ENCODE results near the gene ERCC1. TPM values are rescaled to one million over a fixed set of nuclear protein-coding genes. Genes with fewer than 3 reads are reported as not detected.

ERCC1 gene
- total RNA-seq, 2 donors from 2014 or later: 99.8 to 224 TPM

DNA sequence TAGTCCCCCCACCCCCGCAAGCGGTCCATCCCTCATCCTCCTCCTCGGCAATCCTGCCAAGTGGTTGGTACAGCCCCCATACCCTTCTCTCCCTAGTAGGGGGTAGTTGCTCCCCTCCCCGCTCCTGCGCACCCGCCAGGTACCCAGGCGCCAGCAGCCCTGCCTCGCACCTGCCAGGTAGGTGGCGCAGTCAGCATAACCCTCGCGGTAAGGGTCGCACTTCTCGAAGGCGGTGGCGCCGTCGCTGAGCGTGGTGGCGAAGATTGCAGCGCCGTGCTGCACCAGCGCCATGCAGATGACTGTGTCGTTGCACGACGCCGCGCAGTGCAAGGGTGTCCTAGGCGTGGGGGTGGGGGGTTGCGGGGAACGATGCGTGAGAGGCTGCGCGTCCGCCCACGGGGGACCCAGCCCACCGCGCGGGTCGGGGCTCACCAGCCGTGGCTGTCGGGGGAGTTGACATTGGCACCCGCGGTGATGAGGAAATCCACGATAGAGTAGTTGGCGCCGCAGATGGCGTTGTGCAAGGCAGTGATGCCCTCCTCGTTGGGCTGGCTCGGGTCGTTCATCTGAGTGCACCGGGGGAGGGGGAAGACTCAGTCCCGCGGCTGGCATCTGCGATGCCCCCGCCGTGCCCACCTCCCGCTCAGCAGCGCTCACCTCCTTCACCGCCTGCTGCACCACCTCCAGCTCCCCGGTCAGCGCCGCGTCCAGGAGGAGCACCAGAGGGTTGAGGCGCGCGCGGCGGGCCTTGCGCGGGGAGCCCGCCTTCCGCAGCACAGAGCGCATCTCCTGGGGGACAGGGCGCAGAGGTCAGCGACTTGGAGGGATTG, 38.1 kb downstream of the ERCC1 start:
- H3K9me3 ChIP-seq: no peaks in the 10 kb centered on the region
- no peak overlapping the region for H3K27ac ChIP-seq
- no peak for ATAC-seq (ENCODE audit: insufficient number of reproducible peaks, low FRiP score, low read depth)
- H3K36me3 ChIP-seq: peaks cover 5% of the 10 kb centered on the region
- H3K4me3 ChIP-seq: no peak overlapping the region
- no peaks in the 10 kb centered on the region for H3K27me3 ChIP-seq (replicated peaks; ENCODE audit: insufficient read depth)
- no peak for DNase-seq (ENCODE audit: low spot score)
- TF ChIP-seq, protein P1, sequence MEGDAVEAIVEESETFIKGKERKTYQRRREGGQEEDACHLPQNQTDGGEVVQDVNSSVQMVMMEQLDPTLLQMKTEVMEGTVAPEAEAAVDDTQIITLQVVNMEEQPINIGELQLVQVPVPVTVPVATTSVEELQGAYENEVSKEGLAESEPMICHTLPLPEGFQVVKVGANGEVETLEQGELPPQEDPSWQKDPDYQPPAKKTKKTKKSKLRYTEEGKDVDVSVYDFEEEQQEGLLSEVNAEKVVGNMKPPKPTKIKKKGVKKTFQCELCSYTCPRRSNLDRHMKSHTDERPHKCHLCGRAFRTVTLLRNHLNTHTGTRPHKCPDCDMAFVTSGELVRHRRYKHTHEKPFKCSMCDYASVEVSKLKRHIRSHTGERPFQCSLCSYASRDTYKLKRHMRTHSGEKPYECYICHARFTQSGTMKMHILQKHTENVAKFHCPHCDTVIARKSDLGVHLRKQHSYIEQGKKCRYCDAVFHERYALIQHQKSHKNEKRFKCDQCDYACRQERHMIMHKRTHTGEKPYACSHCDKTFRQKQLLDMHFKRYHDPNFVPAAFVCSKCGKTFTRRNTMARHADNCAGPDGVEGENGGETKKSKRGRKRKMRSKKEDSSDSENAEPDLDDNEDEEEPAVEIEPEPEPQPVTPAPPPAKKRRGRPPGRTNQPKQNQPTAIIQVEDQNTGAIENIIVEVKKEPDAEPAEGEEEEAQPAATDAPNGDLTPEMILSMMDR (IDR thresholded peaks at IDR 0.05): no peak
- peaks cover 5 to 10% of the 10 kb centered on the region in 2 donors for H3K4me1 ChIP-seq (ENCODE audit: control insufficient read depth in 1 of 2, low read depth in 2 of 2)

DNA sequence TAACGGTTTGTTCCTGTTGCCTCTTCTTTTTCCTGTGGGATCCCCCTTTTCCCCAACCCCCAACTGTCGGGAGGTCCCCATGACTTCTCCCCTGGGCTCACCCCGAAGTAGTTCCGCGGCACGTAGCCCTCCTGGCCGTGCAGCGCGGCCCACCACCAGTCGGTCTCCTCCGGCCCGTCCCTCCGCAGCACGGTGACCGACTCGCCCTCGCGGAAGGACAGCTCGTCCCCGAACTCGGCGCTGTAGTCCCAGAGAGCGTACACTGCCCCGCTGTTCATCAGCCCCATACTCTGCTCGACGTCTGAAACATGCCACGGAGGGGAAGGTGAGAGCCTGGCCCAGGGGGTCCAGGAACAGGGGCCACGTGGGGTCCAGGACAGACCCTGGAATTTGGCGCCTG, 41.3 kb downstream of the ERCC1 start:
- TF ChIP-seq, protein P1 (IDR thresholded peaks at IDR 0.05): no peak
- Histone ChIP-seq H3K27me3 (replicated peaks; ENCODE audit: insufficient read depth) (no peaks in the 10 kb centered on the region), H3K9me3 (no peaks in the 10 kb centered on the region), H3K4me1 (ENCODE audit: control insufficient read depth in 1 of 2, low read depth in 2 of 2) (peaks cover 5 to 10% of the 10 kb centered on the region in 2 donors), H3K4me3 (no peak overlapping the region), H3K36me3 (peaks cover 3% of the 10 kb centered on the region), H3K27ac (no peak overlapping the region)
- DNase-seq (ENCODE audit: low spot score): no peak
- ATAC-seq (ENCODE audit: insufficient number of reproducible peaks, low FRiP score, low read depth): no peak

DNA sequence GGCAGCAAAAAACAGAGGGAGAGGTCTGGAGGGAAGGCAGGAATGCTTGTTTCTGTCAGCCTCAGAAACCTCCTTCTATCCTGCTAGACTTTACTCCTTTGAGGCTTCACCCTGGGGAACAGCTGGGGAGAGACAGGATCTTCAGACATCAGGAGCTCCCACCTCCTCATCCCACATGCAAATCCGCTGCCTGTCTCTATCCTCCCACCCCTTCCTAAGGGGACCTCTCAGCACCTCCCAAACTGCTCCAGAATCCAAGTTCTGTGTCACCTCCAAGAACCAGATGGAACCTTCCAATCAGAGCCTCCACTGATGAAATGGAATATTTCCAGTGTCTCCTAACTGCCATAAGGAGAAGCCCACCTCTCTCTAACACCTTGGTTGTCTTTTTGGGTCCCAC, 43.6 kb downstream of the ERCC1 start:
- H3K4me3 ChIP-seq: no peak overlapping the region
- no peaks in the 10 kb centered on the region for H3K9me3 ChIP-seq
- DNase-seq (ENCODE audit: low spot score) (no peak), ATAC-seq (ENCODE audit: insufficient number of reproducible peaks, low FRiP score, low read depth) (no peak)
- peaks cover 3% of the 10 kb centered on the region for H3K36me3 ChIP-seq
- TF ChIP-seq, protein P1 (IDR thresholded peaks at IDR 0.05): no peak
- H3K27me3 ChIP-seq (replicated peaks; ENCODE audit: insufficient read depth): no peaks in the 10 kb centered on the region
- H3K27ac ChIP-seq: no peak overlapping the region
- H3K4me1 ChIP-seq (ENCODE audit: control insufficient read depth in 1 of 2, low read depth in 2 of 2): peaks cover 0 to 6% of the 10 kb centered on the region in 2 donors

DNA sequence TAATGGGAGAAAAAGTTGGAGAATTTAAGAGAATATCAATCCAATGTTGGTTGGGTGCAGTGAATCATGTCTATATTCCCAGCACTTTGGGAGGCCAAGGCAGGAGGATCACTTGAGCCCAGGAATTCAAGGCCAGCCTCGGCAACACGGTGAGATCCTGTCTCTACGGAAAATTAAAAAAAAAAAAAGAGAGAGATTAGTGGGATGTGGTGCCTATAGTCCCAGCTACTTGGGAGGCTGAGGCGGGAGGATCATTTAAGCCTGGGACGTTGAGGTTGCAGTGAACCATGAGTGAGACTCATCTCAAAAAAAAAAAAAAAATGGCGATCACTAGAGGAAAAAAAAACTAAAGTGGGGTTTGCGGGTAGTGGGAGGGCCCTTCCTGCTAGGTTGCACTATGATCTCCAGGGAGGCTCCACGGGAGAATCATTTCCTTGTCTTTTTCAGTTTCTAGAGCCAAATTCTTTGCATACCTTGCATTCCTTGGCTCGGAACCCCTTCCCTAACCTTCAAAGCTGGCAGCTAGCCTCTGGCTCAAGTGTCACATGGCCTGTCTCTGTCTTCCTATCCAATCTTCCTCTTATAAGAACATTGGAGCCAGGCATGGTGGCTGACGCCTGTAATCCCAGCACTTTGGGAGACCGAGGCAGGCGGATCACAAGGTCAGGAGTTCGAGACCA, 47.5 kb downstream of the ERCC1 start:
- ATAC-seq (ENCODE audit: insufficient number of reproducible peaks, low FRiP score, low read depth): no peak

More for the DNA sequence above, 47.5 kb downstream of the ERCC1 start:
- Histone ChIP-seq H3K27ac (no peak overlapping the region), H3K4me1 (ENCODE audit: control insufficient read depth in 1 of 2, low read depth in 2 of 2) (peaks cover 0 to 6% of the 10 kb centered on the region in 2 donors), H3K9me3 (no peaks in the 10 kb centered on the region), H3K36me3 (no peaks in the 10 kb centered on the region), H3K27me3 (replicated peaks; ENCODE audit: insufficient read depth) (no peaks in the 10 kb centered on the region), H3K4me3 (no peak overlapping the region)
- TF ChIP-seq, protein P1 (IDR thresholded peaks at IDR 0.05): no peak
- DNase-seq (ENCODE audit: low spot score): no peak

Measured in thoracic aorta (tissue), 2 donors.